Measurements from ENCODE around the gene CEP43.

CEP43 gene

GRCh38 chr6:166970091-166970490, 29.1 kb upstream of the CEP43 start:
- Histone ChIP-seq H3K4me3 (ENCODE audit: low read depth, low read length, poor library complexity, severe bottlenecking) (no peak overlapping the region), H3K27me3 (ENCODE audit: insufficient read depth, low read length) (no peaks in the 10 kb centered on the region), H3F3A (ENCODE audit: insufficient read depth, low read length) (no peaks in the 10 kb centered on the region), H3K79me2 (ENCODE audit: insufficient read depth, low read length) (no peaks in the 10 kb centered on the region), H3K27ac (ENCODE audit: low read depth, low read length, poor library complexity, severe bottlenecking) (no peak overlapping the region), H4K20me1 (ENCODE audit: insufficient read depth, low read length) (no peaks in the 10 kb centered on the region), H3K4me2 (ENCODE audit: low read length) (no peak overlapping the region), H3K9me2 (ENCODE audit: low read depth, low read length) (no peaks in the 10 kb centered on the region), H3K4me1 (ENCODE audit: insufficient read depth, low read length, severe bottlenecking) (no peaks in the 10 kb centered on the region), H2AFZ (ENCODE audit: low read length) (no peak overlapping the region), H3K36me3 (ENCODE audit: insufficient read depth, low read length) (no peaks in the 10 kb centered on the region), H3K9ac (ENCODE audit: low read length) (no peak overlapping the region), H3K9me3 (ENCODE audit: low read length) (0 out of 2 replicates have a peak, but pooled peaks cover 3% of the 10 kb centered on the region)
- TF ChIP-seq EZH2 (IDR thresholded peaks at IDR 0.05; ENCODE audit: borderline replicate concordance, low read length): no peak
- no peak for TF ChIP-seq CTCF (IDR thresholded peaks at IDR 0.05; ENCODE audit: low read length)

GRCh38 chr6:166970776-166971175, 28.4 kb upstream of the CEP43 start:
- no peak overlapping the region for H3K4me2 ChIP-seq (ENCODE audit: low read length)

GRCh38 chr6:166971271-166971670, 27.9 kb upstream of the CEP43 start:
- Histone ChIP-seq H3K9me3 (ENCODE audit: low read length) (0 out of 2 replicates have a peak, but pooled peaks cover 3% of the 10 kb centered on the region), H3K27me3 (ENCODE audit: insufficient read depth, low read length) (no peaks in the 10 kb centered on the region), H3K4me3 (ENCODE audit: low read depth, low read length, poor library complexity, severe bottlenecking) (no peak overlapping the region), H3K9ac (ENCODE audit: low read length) (no peak overlapping the region), H3K79me2 (ENCODE audit: insufficient read depth, low read length) (no peaks in the 10 kb centered on the region), H3K27ac (ENCODE audit: low read depth, low read length, poor library complexity, severe bottlenecking) (no peak overlapping the region), H3K36me3 (ENCODE audit: insufficient read depth, low read length) (no peaks in the 10 kb centered on the region), H3K9me2 (ENCODE audit: low read depth, low read length) (no peaks in the 10 kb centered on the region), H4K20me1 (ENCODE audit: insufficient read depth, low read length) (no peaks in the 10 kb centered on the region), H3F3A (ENCODE audit: insufficient read depth, low read length) (no peaks in the 10 kb centered on the region), H3K4me1 (ENCODE audit: insufficient read depth, low read length, severe bottlenecking) (no peaks in the 10 kb centered on the region), H3K4me2 (ENCODE audit: low read length) (no peak overlapping the region), H2AFZ (ENCODE audit: low read length) (no peak overlapping the region)
- TF ChIP-seq EZH2 (IDR thresholded peaks at IDR 0.05; ENCODE audit: borderline replicate concordance, low read length) (no peak), CTCF (IDR thresholded peaks at IDR 0.05; ENCODE audit: low read length) (no peak)

More at GRCh38 chr6:166970776-166971175, 28.4 kb upstream of the CEP43 start:
- Histone ChIP-seq H4K20me1 (ENCODE audit: insufficient read depth, low read length) (no peaks in the 10 kb centered on the region), H3K9me3 (ENCODE audit: low read length) (0 out of 2 replicates have a peak, but pooled peaks cover 3% of the 10 kb centered on the region), H3K79me2 (ENCODE audit: insufficient read depth, low read length) (no peaks in the 10 kb centered on the region), H3K4me3 (ENCODE audit: low read depth, low read length, poor library complexity, severe bottlenecking) (no peak overlapping the region), H3K36me3 (ENCODE audit: insufficient read depth, low read length) (no peaks in the 10 kb centered on the region), H3K9ac (ENCODE audit: low read length) (no peak overlapping the region), H3K27ac (ENCODE audit: low read depth, low read length, poor library complexity, severe bottlenecking) (no peak overlapping the region), H3K4me1 (ENCODE audit: insufficient read depth, low read length, severe bottlenecking) (no peaks in the 10 kb centered on the region), H3F3A (ENCODE audit: insufficient read depth, low read length) (no peaks in the 10 kb centered on the region), H2AFZ (ENCODE audit: low read length) (no peak overlapping the region), H3K27me3 (ENCODE audit: insufficient read depth, low read length) (no peaks in the 10 kb centered on the region), H3K9me2 (ENCODE audit: low read depth, low read length) (no peaks in the 10 kb centered on the region)
- TF ChIP-seq EZH2 (IDR thresholded peaks at IDR 0.05; ENCODE audit: borderline replicate concordance, low read length) (no peak), CTCF (IDR thresholded peaks at IDR 0.05; ENCODE audit: low read length) (no peak)

Data from OCI-LY1 (cell line).